ENCODE data around the gene TPSB2. TPM values are rescaled to one million over a fixed set of nuclear protein-coding genes. Genes with fewer than 3 reads are reported as not detected.

TPSB2 gene
- total RNA-seq, 1 donor from 2014 or later: not detected

DNA sequence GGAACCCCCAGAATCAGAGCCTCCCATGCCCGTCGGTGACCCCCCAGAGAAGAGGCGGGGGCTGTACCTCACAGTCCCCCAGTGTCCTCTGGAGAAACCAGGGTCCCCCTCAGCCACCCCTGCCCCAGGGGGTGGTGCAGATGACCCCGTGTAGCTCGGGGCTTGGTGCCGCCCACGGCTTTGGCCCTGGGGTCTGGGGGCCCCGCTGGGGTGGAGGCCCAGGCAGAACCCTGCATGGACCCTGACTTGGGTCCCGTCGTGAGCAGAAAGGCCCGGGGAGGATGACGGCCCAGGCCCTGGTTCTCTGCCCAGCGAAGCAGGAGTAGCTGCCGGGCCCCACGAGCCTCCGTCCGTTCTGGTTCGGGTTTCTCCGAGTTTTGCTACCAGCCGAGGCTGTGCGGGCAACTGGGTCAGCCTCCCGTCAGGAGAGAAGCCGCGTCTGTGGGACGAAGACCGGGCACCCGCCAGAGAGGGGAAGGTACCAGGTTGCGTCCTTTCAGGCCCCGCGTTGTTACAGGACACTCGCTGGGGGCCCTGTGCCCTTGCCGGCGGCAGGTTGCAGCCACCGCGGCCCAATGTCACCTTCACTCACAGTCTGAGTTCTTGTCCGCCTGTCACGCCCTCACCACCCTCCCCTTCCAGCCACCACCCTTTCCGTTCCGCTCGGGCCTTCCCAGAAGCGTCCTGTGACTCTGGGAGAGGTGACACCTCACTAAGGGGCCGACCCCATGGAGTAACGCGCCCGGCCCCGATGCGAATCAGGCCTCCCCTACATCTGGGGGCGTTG, 8.9 kb downstream of the TPSB2 start:
- no peak overlapping the region for H3K4me3 ChIP-seq (ENCODE audit: low read depth, low read length)
- FAIRE-seq (no peak), DNase-seq (ENCODE audit: low read depth) (no peak)
- no peaks in the 10 kb centered on the region for H3K36me3 ChIP-seq (ENCODE audit: control insufficient read depth, insufficient read depth, low read length)
- TF ChIP-seq, protein P1, sequence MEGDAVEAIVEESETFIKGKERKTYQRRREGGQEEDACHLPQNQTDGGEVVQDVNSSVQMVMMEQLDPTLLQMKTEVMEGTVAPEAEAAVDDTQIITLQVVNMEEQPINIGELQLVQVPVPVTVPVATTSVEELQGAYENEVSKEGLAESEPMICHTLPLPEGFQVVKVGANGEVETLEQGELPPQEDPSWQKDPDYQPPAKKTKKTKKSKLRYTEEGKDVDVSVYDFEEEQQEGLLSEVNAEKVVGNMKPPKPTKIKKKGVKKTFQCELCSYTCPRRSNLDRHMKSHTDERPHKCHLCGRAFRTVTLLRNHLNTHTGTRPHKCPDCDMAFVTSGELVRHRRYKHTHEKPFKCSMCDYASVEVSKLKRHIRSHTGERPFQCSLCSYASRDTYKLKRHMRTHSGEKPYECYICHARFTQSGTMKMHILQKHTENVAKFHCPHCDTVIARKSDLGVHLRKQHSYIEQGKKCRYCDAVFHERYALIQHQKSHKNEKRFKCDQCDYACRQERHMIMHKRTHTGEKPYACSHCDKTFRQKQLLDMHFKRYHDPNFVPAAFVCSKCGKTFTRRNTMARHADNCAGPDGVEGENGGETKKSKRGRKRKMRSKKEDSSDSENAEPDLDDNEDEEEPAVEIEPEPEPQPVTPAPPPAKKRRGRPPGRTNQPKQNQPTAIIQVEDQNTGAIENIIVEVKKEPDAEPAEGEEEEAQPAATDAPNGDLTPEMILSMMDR (IDR thresholded peaks at IDR 0.05; ENCODE audit: insufficient read depth, low read length, severe bottlenecking): no peak
- H3K27me3 ChIP-seq (ENCODE audit: control insufficient read depth, insufficient read depth, low read length): no peaks in the 10 kb centered on the region

DNA sequence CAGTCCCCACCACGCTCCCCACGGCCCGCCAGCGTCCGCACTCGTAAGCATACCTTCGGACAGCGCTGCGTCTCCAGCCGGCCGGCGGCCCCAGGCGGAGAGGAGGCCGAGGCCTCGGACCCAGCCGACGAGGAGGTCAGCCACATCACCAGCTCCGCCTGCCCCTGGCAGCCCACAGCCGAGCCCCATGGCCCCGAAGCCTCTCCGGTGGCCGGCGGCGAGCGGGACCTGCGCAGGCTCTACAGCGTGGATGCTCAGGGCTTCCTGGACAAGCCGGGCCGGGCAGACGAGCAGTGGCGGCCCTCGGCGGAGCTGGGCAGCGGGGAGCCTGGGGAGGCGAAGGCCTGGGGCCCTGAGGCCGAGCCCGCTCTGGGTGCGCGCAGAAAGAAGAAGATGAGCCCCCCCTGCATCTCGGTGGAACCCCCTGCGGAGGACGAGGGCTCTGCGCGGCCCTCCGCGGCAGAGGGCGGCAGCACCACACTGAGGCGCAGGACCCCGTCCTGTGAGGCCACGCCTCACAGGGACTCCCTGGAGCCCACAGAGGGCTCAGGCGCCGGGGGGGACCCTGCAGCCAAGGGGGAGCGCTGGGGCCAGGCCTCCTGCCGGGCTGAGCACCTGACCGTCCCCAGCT, 9.8 kb downstream of the TPSB2 start:
- TF ChIP-seq, protein P1 (IDR thresholded peaks at IDR 0.05; ENCODE audit: insufficient read depth, low read length, severe bottlenecking): no peak
- Histone ChIP-seq H3K4me3 (ENCODE audit: low read depth, low read length) (no peak overlapping the region), H3K36me3 (ENCODE audit: control insufficient read depth, insufficient read depth, low read length) (no peaks in the 10 kb centered on the region), H3K27me3 (ENCODE audit: control insufficient read depth, insufficient read depth, low read length) (no peaks in the 10 kb centered on the region)
- DNase-seq (ENCODE audit: low read depth) (no peak), FAIRE-seq (no peak)

DNA sequence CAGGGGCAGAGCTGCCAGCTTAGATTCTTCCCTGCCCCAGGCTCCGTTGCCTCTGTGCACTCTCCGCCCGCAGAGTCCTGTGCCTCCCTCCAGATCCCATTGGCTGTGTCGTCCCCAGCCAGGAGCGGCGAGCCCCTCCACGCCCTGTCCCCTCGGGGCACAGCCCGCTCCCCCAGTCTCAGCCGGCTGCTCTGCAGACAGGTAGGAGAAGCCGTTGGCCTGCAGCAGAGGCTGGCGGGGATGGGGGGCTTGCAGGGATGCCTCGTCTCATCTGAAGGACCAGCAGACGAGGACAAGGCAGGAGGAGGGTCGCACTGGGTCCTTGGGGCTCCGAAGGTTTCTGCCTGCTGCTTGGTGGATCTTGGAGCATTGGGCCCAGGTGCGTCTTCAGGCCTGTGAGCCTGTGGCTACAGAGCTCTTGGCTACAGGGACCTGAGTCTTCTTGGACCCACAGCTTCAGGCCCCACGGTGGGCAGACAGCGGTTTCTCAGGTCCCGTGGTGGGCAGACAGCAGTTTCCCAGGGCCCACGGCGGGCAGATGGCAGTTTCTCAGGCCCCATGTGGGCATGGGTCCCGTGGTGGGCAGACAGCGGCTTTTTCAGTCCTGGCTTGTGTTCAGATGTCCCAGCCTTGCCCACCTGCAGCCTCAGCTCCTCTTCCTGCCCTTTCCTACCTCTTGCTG, 10.9 kb downstream of the TPSB2 start:
- H3K4me3 ChIP-seq (ENCODE audit: low read depth, low read length): no peak overlapping the region
- no peaks in the 10 kb centered on the region for H3K36me3 ChIP-seq (ENCODE audit: control insufficient read depth, insufficient read depth, low read length)
- no peaks in the 10 kb centered on the region for H3K27me3 ChIP-seq (ENCODE audit: control insufficient read depth, insufficient read depth, low read length)
- FAIRE-seq: no peak
- TF ChIP-seq, protein P1 (IDR thresholded peaks at IDR 0.05; ENCODE audit: insufficient read depth, low read length, severe bottlenecking): no peak
- no peak for DNase-seq (ENCODE audit: low read depth)

DNA sequence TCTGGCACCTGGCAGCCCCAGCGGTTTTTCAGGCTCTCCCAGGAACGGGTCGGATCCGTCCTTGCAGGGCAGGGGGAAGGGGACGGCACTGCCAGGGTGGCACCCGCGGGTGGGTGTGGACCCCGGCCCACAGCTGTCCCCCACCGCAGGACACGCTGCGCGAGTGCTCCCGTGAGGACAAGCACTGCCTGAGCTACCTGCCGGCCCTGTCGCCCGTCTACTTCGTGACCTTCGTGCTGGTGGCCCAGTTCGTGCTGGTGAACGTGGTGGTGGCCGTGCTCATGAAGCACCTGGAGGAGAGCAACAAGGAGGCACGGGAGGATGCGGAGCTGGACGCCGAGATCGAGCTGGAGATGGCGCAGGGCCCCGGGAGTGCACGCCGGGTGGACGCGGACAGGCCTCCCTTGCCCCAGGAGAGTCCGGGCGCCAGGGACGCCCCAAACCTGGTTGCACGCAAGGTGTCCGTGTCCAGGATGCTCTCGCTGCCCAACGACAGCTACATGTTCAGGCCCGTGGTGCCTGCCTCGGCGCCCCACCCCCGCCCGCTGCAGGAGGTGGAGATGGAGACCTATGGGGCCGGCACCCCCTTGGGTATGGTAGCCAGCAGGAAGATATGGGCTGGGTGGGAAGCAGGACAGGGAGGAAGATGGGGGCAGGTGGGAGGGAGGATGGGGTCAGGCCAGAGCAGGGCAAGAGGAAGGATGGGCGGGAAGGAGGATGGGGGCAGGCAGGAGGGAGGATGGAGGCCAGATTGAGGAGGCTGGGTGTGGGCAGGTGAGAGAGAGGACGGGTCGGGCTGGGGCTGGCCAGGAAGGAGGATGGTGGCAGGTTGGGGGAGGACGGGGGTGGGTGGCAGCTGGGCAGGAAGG, 11.7 kb downstream of the TPSB2 start:
- H3K27me3 ChIP-seq (ENCODE audit: control insufficient read depth, insufficient read depth, low read length): no peaks in the 10 kb centered on the region
- FAIRE-seq (no peak), DNase-seq (ENCODE audit: low read depth) (no peak)
- no peak overlapping the region for H3K4me3 ChIP-seq (ENCODE audit: low read depth, low read length)
- TF ChIP-seq, protein P1 (IDR thresholded peaks at IDR 0.05; ENCODE audit: insufficient read depth, low read length, severe bottlenecking): no peak
- H3K36me3 ChIP-seq (ENCODE audit: control insufficient read depth, insufficient read depth, low read length): no peaks in the 10 kb centered on the region

DNA sequence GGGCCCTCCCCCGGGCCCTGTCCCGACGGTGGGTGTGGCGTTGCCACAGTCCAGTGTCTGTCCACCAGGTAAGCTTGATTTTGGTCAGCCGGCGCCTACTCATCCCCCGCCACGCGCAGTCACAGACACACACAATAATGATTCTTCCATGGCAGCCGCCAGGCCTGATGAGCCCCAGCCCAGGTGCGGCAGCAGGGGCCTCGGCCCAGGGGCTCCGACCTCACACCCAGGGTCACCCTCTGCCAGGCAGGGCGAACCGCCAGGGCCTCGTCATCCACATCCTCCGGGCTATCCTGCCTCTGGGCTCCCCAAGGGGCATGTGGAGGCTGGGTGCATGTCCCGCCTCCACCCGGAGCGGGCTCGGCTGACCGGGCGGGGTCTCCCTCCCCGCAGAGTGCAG, 12.5 kb downstream of the TPSB2 start:
- Histone ChIP-seq H3K27me3 (ENCODE audit: control insufficient read depth, insufficient read depth, low read length) (no peaks in the 10 kb centered on the region), H3K36me3 (ENCODE audit: control insufficient read depth, insufficient read depth, low read length) (no peaks in the 10 kb centered on the region), H3K4me3 (ENCODE audit: low read depth, low read length) (no peak overlapping the region)
- no peak for FAIRE-seq
- TF ChIP-seq, protein P1 (IDR thresholded peaks at IDR 0.05; ENCODE audit: insufficient read depth, low read length, severe bottlenecking): no peak
- no peak for DNase-seq (ENCODE audit: low read depth)

Data from bronchial epithelial cell (primary cell).